Measurements from ENCODE around the gene TK1. TPM values are rescaled to one million over a fixed set of nuclear protein-coding genes. Genes with fewer than 3 reads are reported as not detected.

TK1 gene
- total RNA-seq, 1 donor from 2014 or later, result 3.8 TPM

- H3K9me3 Mint-ChIP-seq, result no peaks in the 10 kb centered on the region
- DNase-seq (peak; percentile 43), ATAC-seq (ENCODE audit: low read depth) (no peak)
- POLR2A ChIA-PET, result interaction anchor here (0.6 to 48.2 kb wide), 13 partner anchors 2 to 1783 kb away, joined by 3 to 2404 read pairs (median 3); partner anchors contain the start of genes AFMID, C17orf99, SYNGR2 and TK1
- H3K4me1 Mint-ChIP-seq, result peaks cover 74% of the 10 kb centered on the region
- peaks cover 34% of the 10 kb centered on the region for H3K36me3 Mint-ChIP-seq (ENCODE audit: low read depth)
- CTCF ChIA-PET, result interaction anchor here (3.8 to 15.7 kb wide), 2 partner anchors 12 to 46 kb away, joined by 14 to 220 read pairs; no protein-coding TSS in a partner anchor
- H3K27ac Mint-ChIP-seq, result peak overlapping the region; percentile 93
- H3K4me3 Mint-ChIP-seq, result peak overlapping the region; percentile 92
- H3K27me3 Mint-ChIP-seq, result no peaks in the 10 kb centered on the region
- intact Hi-C loops (cut with micrococcal nuclease), result loop anchor here (1.0 to 10.0 kb wide), 6 partner anchors 47 to 807 kb away; no protein-coding TSS in a partner anchor
- no peak for TF ChIP-seq CTCF (IDR thresholded peaks at IDR 0.05)
Measured at GRCh38 chr17:78129351-78130089, 57.3 kb downstream of the TK1 start.

- ChIA-PET POLR2A (interaction anchor here (0.6 to 48.2 kb wide), 16 partner anchors 3 to 988 kb away, joined by 3 to 2404 read pairs (median 7); partner anchors contain the start of genes AFMID, C17orf99, SEC14L1 and SYNGR2), CTCF (interaction anchor here (1.2 to 15.7 kb wide), 4 partner anchors 10 to 168 kb away, joined by 3 to 220 read pairs (median 7); no protein-coding TSS in a partner anchor)
- intact Hi-C loops (cut with micrococcal nuclease), result loop anchor here (10.0 kb wide), 1 partner anchor 684 kb away; no protein-coding TSS in a partner anchor
- H3K27me3 Mint-ChIP-seq, result no peaks in the 10 kb centered on the region
- ATAC-seq (ENCODE audit: low read depth), result peak; percentile 17
- DNase-seq, result peak; percentile 66
- H3K27ac Mint-ChIP-seq, result peak within 1 kb of the TSS; percentile 93
- H3K36me3 Mint-ChIP-seq (ENCODE audit: low read depth), result peaks cover 33% of the 10 kb centered on the region
- no peaks in the 10 kb centered on the region for H3K9me3 Mint-ChIP-seq
- peak within 1 kb of the TSS; percentile 92 for H3K4me3 Mint-ChIP-seq
- peaks cover 74% of the 10 kb centered on the region for H3K4me1 Mint-ChIP-seq
- no peak for TF ChIP-seq CTCF (IDR thresholded peaks at IDR 0.05)
Measured at GRCh38 chr17:78128551-78129350, 58.1 kb downstream of the TK1 start, which contains the start of gene TMC6. TSS of gene TMC6 (minus strand) at chr17:78128755. CDS start at chr17:78126832, 1,923 bp downstream.

- H3K36me3 Mint-ChIP-seq (ENCODE audit: low read depth), result peaks cover 36% of the 10 kb centered on the region
- TF ChIP-seq CTCF (IDR thresholded peaks at IDR 0.05), result no peak
- CTCF ChIA-PET, result interaction anchor here (1.2 to 15.7 kb wide), 5 partner anchors 10 to 168 kb away, joined by 3 to 220 read pairs (median 3); no protein-coding TSS in a partner anchor
- intact Hi-C loops (cut with micrococcal nuclease), result loop anchor here (1.0 to 10.0 kb wide), 2 partner anchors 40 to 683 kb away; partner anchors contain the start of gene SYNGR2
- no peaks in the 10 kb centered on the region for H3K9me3 Mint-ChIP-seq
- no peak for ATAC-seq (ENCODE audit: low read depth)
- H3K27ac Mint-ChIP-seq, result peak overlapping the region; percentile 85
- H3K4me3 Mint-ChIP-seq, result peak overlapping the region; percentile 89
- H3K27me3 Mint-ChIP-seq, result no peaks in the 10 kb centered on the region
- POLR2A ChIA-PET, result interaction anchor here (0.6 to 48.2 kb wide), 17 partner anchors 4 to 988 kb away, joined by 3 to 2404 read pairs (median 7); partner anchors contain the start of genes AFMID, C17orf99, SEC14L1 and SYNGR2
- H3K4me1 Mint-ChIP-seq, result peaks cover 74% of the 10 kb centered on the region
- DNase-seq, result no peak
Measured at GRCh38 chr17:78127888-78128550, 58.8 kb downstream of the TK1 start.

- Mint-ChIP-seq H3K4me3 (peak overlapping the region; percentile 89), H3K4me1 (peaks cover 75% of the 10 kb centered on the region), H3K27me3 (no peaks in the 10 kb centered on the region), H3K27ac (peak overlapping the region; percentile 85), H3K9me3 (no peaks in the 10 kb centered on the region), H3K36me3 (ENCODE audit: low read depth) (peaks cover 39% of the 10 kb centered on the region)
- ChIA-PET POLR2A (interaction anchor here (0.5 to 48.2 kb wide), 16 partner anchors 4 to 987 kb away, joined by 3 to 2404 read pairs (median 7); partner anchors contain the start of genes AFMID, C17orf99, SEC14L1 and SYNGR2), CTCF (interaction anchor here (0.9 to 15.7 kb wide), 6 partner anchors 8 to 167 kb away, joined by 3 to 220 read pairs (median 4); no protein-coding TSS in a partner anchor)
- intact Hi-C loops (cut with micrococcal nuclease), result loop anchor here (1.0 to 10.0 kb wide), 2 partner anchors 41 to 683 kb away; partner anchors contain the start of gene SYNGR2
- peak; percentile 52 for DNase-seq
- ATAC-seq (ENCODE audit: low read depth), result peak; percentile 12
- no peak for TF ChIP-seq CTCF (IDR thresholded peaks at IDR 0.05)
Measured at GRCh38 chr17:78127239-78127887, 59.5 kb downstream of the TK1 start.
